BE2C (cell line): ENCODE measurements around the gene TC2N.
"Not testable (repeated sequence)": the region's sequence is repeated elsewhere in the genome, so short reads cannot be mapped to it uniquely, and the experiment has no call there.

Experiments used
- DNase-seq: peaks from one replicate; pipeline ENCODE4 v3.0.0-alpha.2; 2020
- H3K27me3 ChIP-seq: fragments of 250-450 bp; sonication (Bioruptor Pico); 2 replicates; pipeline ENCODE4 v1.5.1; 2020; ENCODE audit warnings: mild to moderate bottlenecking
- H3K36me3 ChIP-seq: fragments of 250-450 bp; sonication (Bioruptor Pico); 2 replicates; pipeline ENCODE4 v1.5.1; 2020; ENCODE audit warnings: mild to moderate bottlenecking
- H3K4me1 ChIP-seq: fragments of 250-450 bp; sonication (Bioruptor Pico); 2 replicates; pipeline ENCODE4 v1.5.1; 2020
- H3K4me3 ChIP-seq: 2 replicates; pipeline ENCODE4 v1.5.1; 2011; ENCODE audit warnings: low read depth, low read length
- H3K9me3 ChIP-seq: fragments of 250-450 bp; sonication (Bioruptor Pico); 2 replicates; pipeline ENCODE4 v1.5.1; 2020
- CTCF ChIP-seq: IDR thresholded peaks from 2 replicates; pipeline ENCODE4 v1.5.1; 2012; ENCODE audit warnings: mild to moderate bottlenecking, low read depth, low read length

TC2N gene

GRCh38 chr14:91749868-91750267, 117.5 kb downstream of the TC2N start:
- no peaks in the 10 kb centered on the region for H3K9me3 ChIP-seq
- no peak overlapping the region for H3K4me3 ChIP-seq
- no peaks in the 10 kb centered on the region for H3K4me1 ChIP-seq
- no peak for DNase-seq
- TF ChIP-seq CTCF, result no peak
- H3K27me3 ChIP-seq, result no peaks in the 10 kb centered on the region
- H3K36me3 ChIP-seq, result no peaks in the 10 kb centered on the region

- Histone ChIP-seq H3K4me1 (no peaks in the 10 kb centered on the region), H3K9me3 (no peaks in the 10 kb centered on the region), H3K4me3 (no peak overlapping the region), H3K27me3 (no peaks in the 10 kb centered on the region), H3K36me3 (no peaks in the 10 kb centered on the region)
- DNase-seq, result no peak
- no peak for TF ChIP-seq CTCF
These were observed 119.3 kb downstream of the TC2N start for GRCh38 chr14:91748049-91748448.

- TF ChIP-seq CTCF, result no peak
- no peak for DNase-seq
- no peaks in the 10 kb centered on the region for H3K27me3 ChIP-seq
- H3K4me1 ChIP-seq, result no peaks in the 10 kb centered on the region
- no peaks in the 10 kb centered on the region for H3K36me3 ChIP-seq
- H3K9me3 ChIP-seq, result no peaks in the 10 kb centered on the region
- no peak overlapping the region for H3K4me3 ChIP-seq
These were observed 122.0 kb downstream of the TC2N start for GRCh38 chr14:91745344-91745743.

DNA sequence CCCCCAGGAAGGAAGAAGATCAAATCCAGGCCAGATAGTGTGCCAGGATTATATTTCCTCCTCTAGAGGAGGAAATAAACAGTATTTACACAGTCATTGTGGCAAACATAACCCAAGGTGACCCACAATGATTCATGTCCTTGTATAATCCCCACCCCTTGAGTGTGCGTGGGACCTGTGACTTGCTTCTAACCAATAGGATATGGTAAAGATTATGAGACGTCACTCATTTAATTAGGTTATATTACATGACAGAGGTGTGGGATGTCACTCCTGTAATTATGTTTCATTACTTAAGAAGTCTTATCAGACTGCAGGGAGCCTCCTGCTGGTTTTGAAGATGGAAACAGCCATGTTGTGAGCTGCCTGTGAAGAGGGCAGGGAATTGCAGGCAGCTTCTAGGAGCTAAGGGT, 123.3 kb downstream of the TC2N start:
- DNase-seq, result no peak
- Histone ChIP-seq H3K27me3 (no peaks in the 10 kb centered on the region), H3K9me3 (no peaks in the 10 kb centered on the region)

GRCh38 chr14:91743305-91743653, 124.1 kb downstream of the TC2N start:
- Histone ChIP-seq H3K4me3 (no peak overlapping the region), H3K27me3 (no peaks in the 10 kb centered on the region), H3K4me1 (no peaks in the 10 kb centered on the region), H3K9me3 (no peaks in the 10 kb centered on the region), H3K36me3 (no peaks in the 10 kb centered on the region)
- no peak for TF ChIP-seq CTCF
- DNase-seq, result no peak

More for the DNA sequence above, 123.3 kb downstream of the TC2N start:
- no peaks in the 10 kb centered on the region for H3K4me1 ChIP-seq
- TF ChIP-seq CTCF, result no peak
- no peak overlapping the region for H3K4me3 ChIP-seq
- H3K36me3 ChIP-seq, result no peaks in the 10 kb centered on the region

- no peaks in the 10 kb centered on the region for H3K27me3 ChIP-seq
- no peaks in the 10 kb centered on the region for H3K4me1 ChIP-seq
- no peak overlapping the region for H3K4me3 ChIP-seq
- H3K9me3 ChIP-seq, result no peaks in the 10 kb centered on the region
- DNase-seq, result no peak
- TF ChIP-seq CTCF, result no peak
- no peaks in the 10 kb centered on the region for H3K36me3 ChIP-seq
These were observed 124.6 kb downstream of the TC2N start for GRCh38 chr14:91742621-91743304.

DNA sequence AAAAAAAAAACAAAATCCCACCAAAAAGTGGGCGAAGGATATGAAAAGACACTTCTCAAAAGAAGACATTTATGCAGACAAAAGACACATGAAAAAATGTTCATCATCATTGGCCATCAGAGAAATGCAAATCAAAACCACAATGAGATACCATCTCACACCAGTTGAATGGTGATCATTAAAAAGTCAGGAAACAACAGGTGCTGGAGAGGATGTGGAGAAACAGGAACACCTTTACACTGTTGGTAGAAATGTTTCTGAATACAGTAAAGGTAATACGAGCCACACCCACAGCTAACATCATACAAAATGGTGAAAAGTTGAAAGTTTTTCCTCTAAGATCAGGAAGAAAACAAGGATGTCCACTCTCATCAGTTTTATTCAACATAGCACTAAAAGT, 127.5 kb downstream of the TC2N start:
- DNase-seq, H3K36me3 ChIP-seq, H3K9me3 ChIP-seq, H3K4me3 ChIP-seq, H3K27me3 ChIP-seq, H3K4me1 ChIP-seq: not testable (repeated sequence)
